Panc1 (cell line): Measurements from ENCODE around the gene MAP3K14.

Source experiments
- CTCF ChIP-seq: fragments of 450-650 bp; IDR thresholded peaks from 2 replicates; pipeline ENCODE4 v1.5.1; 2017; ENCODE audit warnings: mild to moderate bottlenecking
- TF ChIP-seq, protein P1 (sequence below), 2 experiments: IDR thresholded peaks; 2 replicates each; pipeline ENCODE4 v1.6.1; 2011 to 2012; ENCODE audit warnings: low read depth in 2 of 2, control low read depth in 1 of 2, low read length in 1 of 2, mild to moderate bottlenecking in 1 of 2, moderate library complexity in 1 of 2; ENCODE audit not compliant: insufficient read depth in 1 of 2

- TF ChIP-seq, protein P1, sequence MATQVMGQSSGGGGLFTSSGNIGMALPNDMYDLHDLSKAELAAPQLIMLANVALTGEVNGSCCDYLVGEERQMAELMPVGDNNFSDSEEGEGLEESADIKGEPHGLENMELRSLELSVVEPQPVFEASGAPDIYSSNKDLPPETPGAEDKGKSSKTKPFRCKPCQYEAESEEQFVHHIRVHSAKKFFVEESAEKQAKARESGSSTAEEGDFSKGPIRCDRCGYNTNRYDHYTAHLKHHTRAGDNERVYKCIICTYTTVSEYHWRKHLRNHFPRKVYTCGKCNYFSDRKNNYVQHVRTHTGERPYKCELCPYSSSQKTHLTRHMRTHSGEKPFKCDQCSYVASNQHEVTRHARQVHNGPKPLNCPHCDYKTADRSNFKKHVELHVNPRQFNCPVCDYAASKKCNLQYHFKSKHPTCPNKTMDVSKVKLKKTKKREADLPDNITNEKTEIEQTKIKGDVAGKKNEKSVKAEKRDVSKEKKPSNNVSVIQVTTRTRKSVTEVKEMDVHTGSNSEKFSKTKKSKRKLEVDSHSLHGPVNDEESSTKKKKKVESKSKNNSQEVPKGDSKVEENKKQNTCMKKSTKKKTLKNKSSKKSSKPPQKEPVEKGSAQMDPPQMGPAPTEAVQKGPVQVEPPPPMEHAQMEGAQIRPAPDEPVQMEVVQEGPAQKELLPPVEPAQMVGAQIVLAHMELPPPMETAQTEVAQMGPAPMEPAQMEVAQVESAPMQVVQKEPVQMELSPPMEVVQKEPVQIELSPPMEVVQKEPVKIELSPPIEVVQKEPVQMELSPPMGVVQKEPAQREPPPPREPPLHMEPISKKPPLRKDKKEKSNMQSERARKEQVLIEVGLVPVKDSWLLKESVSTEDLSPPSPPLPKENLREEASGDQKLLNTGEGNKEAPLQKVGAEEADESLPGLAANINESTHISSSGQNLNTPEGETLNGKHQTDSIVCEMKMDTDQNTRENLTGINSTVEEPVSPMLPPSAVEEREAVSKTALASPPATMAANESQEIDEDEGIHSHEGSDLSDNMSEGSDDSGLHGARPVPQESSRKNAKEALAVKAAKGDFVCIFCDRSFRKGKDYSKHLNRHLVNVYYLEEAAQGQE (IDR thresholded peaks at IDR 0.05; ENCODE audit: insufficient read depth in 1 of 2, low read depth in 2 of 2, low read length in 1 of 2), result no peak
- no peak for TF ChIP-seq CTCF
Observed at GRCh38 chr17:45336390-45337182, 19.8 kb upstream of the MAP3K14 start.
